ENCODE measurements around the gene FBXL4. TPM values are rescaled to one million over a fixed set of nuclear protein-coding genes. Genes with fewer than 3 reads are reported as not detected.

The FBXL4 gene
- polyA plus RNA-seq, 1 donor from 2014 or later, result 9.7 TPM

DNA sequence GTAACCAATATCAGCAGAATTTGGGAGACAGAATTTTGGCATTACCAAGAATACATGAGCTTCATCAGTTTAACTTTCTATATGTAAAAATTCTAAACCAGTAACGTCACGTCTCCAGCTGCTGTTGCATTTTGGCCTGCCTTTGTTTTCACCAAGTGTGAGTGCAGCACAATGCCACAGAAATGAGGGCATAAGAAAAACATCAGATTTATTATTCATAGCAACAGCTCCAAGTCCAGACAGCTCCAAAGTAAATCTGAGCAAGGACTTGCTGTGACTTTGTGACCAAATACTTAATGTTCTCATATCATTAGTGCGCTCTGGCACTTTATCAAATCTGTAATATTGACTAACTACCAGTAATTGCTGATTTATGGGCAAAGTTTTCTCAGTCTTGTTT, 11.0 kb upstream of the FBXL4 start:
- Histone ChIP-seq H3K4me3 (ENCODE audit: low read length) (no peak overlapping the region), H3K27ac (ENCODE audit: low read length) (no peak overlapping the region), H3K36me3 (ENCODE audit: insufficient read depth, low read length) (no peaks in the 10 kb centered on the region), H3F3A (ENCODE audit: insufficient read depth, low read length, poor library complexity, severe bottlenecking) (no peaks in the 10 kb centered on the region), H3K27me3 (ENCODE audit: insufficient read depth, low read depth, low read length) (no peaks in the 10 kb centered on the region), H3K79me2 (replicated peaks; ENCODE audit: insufficient read depth, low read length) (no peaks in the 10 kb centered on the region), H3K4me2 (ENCODE audit: low read length) (no peak overlapping the region), H3K9ac (ENCODE audit: low read length) (no peak overlapping the region), H2AFZ (ENCODE audit: low read depth, low read length) (no peak overlapping the region), H3K9me2 (ENCODE audit: insufficient read depth, low read length) (no peaks in the 10 kb centered on the region), H3K9me3 (ENCODE audit: low read length) (no peaks in the 10 kb centered on the region), H4K20me1 (ENCODE audit: insufficient read depth) (no peaks in the 10 kb centered on the region)
- TF ChIP-seq EP300 (conservative IDR thresholded peaks at IDR 0.05; ENCODE audit: poor library complexity, severe bottlenecking), result no peak
- TF ChIP-seq EZH2 (IDR thresholded peaks at IDR 0.05; ENCODE audit: borderline replicate concordance, insufficient read depth, low read length, poor library complexity, severe bottlenecking), result no peak
- TF ChIP-seq POLR2AphosphoS5 (IDR thresholded peaks at IDR 0.05), result no peak
- no peak for TF ChIP-seq SMC3 (conservative IDR thresholded peaks at IDR 0.05; ENCODE audit: poor library complexity)
- TF ChIP-seq TAF1 (IDR thresholded peaks at IDR 0.05; ENCODE audit: low read depth), result no peak
- TF ChIP-seq MXI1 (conservative IDR thresholded peaks at IDR 0.05; ENCODE audit: poor library complexity, severe bottlenecking), result no peak
- TF ChIP-seq, protein P1, sequence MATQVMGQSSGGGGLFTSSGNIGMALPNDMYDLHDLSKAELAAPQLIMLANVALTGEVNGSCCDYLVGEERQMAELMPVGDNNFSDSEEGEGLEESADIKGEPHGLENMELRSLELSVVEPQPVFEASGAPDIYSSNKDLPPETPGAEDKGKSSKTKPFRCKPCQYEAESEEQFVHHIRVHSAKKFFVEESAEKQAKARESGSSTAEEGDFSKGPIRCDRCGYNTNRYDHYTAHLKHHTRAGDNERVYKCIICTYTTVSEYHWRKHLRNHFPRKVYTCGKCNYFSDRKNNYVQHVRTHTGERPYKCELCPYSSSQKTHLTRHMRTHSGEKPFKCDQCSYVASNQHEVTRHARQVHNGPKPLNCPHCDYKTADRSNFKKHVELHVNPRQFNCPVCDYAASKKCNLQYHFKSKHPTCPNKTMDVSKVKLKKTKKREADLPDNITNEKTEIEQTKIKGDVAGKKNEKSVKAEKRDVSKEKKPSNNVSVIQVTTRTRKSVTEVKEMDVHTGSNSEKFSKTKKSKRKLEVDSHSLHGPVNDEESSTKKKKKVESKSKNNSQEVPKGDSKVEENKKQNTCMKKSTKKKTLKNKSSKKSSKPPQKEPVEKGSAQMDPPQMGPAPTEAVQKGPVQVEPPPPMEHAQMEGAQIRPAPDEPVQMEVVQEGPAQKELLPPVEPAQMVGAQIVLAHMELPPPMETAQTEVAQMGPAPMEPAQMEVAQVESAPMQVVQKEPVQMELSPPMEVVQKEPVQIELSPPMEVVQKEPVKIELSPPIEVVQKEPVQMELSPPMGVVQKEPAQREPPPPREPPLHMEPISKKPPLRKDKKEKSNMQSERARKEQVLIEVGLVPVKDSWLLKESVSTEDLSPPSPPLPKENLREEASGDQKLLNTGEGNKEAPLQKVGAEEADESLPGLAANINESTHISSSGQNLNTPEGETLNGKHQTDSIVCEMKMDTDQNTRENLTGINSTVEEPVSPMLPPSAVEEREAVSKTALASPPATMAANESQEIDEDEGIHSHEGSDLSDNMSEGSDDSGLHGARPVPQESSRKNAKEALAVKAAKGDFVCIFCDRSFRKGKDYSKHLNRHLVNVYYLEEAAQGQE (IDR thresholded peaks at IDR 0.05; ENCODE audit: borderline replicate concordance), result no peak
- TF ChIP-seq RAD21 (conservative IDR thresholded peaks at IDR 0.05), result no peak
- TF ChIP-seq, protein P2, sequence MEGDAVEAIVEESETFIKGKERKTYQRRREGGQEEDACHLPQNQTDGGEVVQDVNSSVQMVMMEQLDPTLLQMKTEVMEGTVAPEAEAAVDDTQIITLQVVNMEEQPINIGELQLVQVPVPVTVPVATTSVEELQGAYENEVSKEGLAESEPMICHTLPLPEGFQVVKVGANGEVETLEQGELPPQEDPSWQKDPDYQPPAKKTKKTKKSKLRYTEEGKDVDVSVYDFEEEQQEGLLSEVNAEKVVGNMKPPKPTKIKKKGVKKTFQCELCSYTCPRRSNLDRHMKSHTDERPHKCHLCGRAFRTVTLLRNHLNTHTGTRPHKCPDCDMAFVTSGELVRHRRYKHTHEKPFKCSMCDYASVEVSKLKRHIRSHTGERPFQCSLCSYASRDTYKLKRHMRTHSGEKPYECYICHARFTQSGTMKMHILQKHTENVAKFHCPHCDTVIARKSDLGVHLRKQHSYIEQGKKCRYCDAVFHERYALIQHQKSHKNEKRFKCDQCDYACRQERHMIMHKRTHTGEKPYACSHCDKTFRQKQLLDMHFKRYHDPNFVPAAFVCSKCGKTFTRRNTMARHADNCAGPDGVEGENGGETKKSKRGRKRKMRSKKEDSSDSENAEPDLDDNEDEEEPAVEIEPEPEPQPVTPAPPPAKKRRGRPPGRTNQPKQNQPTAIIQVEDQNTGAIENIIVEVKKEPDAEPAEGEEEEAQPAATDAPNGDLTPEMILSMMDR (IDR thresholded peaks at IDR 0.05; ENCODE audit: poor library complexity, severe bottlenecking), result no peak

DNA sequence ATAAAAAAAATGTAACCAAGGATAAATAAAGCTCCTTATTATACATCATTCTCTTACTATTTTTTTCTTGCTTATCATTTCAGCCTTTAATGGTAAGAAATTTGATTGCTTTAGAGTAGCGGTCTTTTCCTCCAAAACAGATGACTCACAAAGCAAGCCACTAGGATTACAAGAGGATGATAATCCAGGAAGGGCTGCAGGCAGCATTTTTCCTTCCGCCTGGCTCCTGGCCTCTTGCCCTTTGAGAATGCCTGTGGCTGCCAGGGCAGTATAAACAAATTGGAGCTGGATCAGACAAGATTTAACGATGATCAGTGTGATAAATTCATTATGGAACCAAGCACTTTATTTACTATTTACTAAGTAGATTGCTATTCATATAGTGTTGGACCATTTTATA, 9.7 kb upstream of the FBXL4 start:
- no peak overlapping the region for H3K9ac ChIP-seq (ENCODE audit: low read length)
- H3F3A ChIP-seq (ENCODE audit: insufficient read depth, low read length, poor library complexity, severe bottlenecking), result no peaks in the 10 kb centered on the region
- H3K9me3 ChIP-seq (ENCODE audit: low read length), result no peaks in the 10 kb centered on the region
- no peaks in the 10 kb centered on the region for H3K36me3 ChIP-seq (ENCODE audit: insufficient read depth, low read length)
- TF ChIP-seq EP300 (conservative IDR thresholded peaks at IDR 0.05; ENCODE audit: poor library complexity, severe bottlenecking) (no peak), RAD21 (conservative IDR thresholded peaks at IDR 0.05) (no peak), EZH2 (IDR thresholded peaks at IDR 0.05; ENCODE audit: borderline replicate concordance, insufficient read depth, low read length, poor library complexity, severe bottlenecking) (no peak), POLR2AphosphoS5 (IDR thresholded peaks at IDR 0.05) (no peak), SMC3 (conservative IDR thresholded peaks at IDR 0.05; ENCODE audit: poor library complexity) (no peak), TAF1 (IDR thresholded peaks at IDR 0.05; ENCODE audit: low read depth) (no peak), MXI1 (conservative IDR thresholded peaks at IDR 0.05; ENCODE audit: poor library complexity, severe bottlenecking) (no peak)
- TF ChIP-seq, protein P1 (IDR thresholded peaks at IDR 0.05; ENCODE audit: borderline replicate concordance), result no peak
- TF ChIP-seq, protein P2 (IDR thresholded peaks at IDR 0.05; ENCODE audit: poor library complexity, severe bottlenecking), result no peak
- no peaks in the 10 kb centered on the region for H3K79me2 ChIP-seq (replicated peaks; ENCODE audit: insufficient read depth, low read length)
- H3K27me3 ChIP-seq (ENCODE audit: insufficient read depth, low read depth, low read length), result no peaks in the 10 kb centered on the region
- H3K27ac ChIP-seq (ENCODE audit: low read length), result no peak overlapping the region
- no peaks in the 10 kb centered on the region for H3K9me2 ChIP-seq (ENCODE audit: insufficient read depth, low read length)
- no peak overlapping the region for H2AFZ ChIP-seq (ENCODE audit: low read depth, low read length)
- no peak overlapping the region for H3K4me3 ChIP-seq (ENCODE audit: low read length)
- H4K20me1 ChIP-seq (ENCODE audit: insufficient read depth), result no peaks in the 10 kb centered on the region
- H3K4me2 ChIP-seq (ENCODE audit: low read length), result no peak overlapping the region
